H1 (cell line): ENCODE results near the gene EPHA6.

Experiments used
- ASH2L ChIP-seq: fragments of 200-600, 300-600 bp; sonication (generic); IDR thresholded peaks from one replicate; pipeline ENCODE4 v1.7.1; 2017; ENCODE audit warnings: low read length
- BACH1 ChIP-seq: IDR thresholded peaks from 2 replicates; pipeline ENCODE4 v1.6.1; 2012; ENCODE audit warnings: low read length, improper control_type of control experiment
- CREB1 ChIP-seq: IDR thresholded peaks from 2 replicates; pipeline ENCODE4 v1.6.1; 2012; ENCODE audit warnings: inconsistent platforms
- FOSL1 ChIP-seq: IDR thresholded peaks from 2 replicates; pipeline ENCODE4 v1.6.1; 2011; ENCODE audit warnings: mild to moderate bottlenecking, low read depth, low read length, moderate library complexity; ENCODE audit not compliant: insufficient read depth
- MAFK ChIP-seq: IDR thresholded peaks from 2 replicates; pipeline ENCODE4 v1.6.1; 2012; ENCODE audit warnings: low read depth, mild to moderate bottlenecking, improper control_type of control experiment, low read length
- POLR2A ChIP-seq, 2 experiments: IDR thresholded peaks; 1 replicate in 1 of 2; 2 replicates in 1 of 2; pipeline ENCODE4 v1.6.1; 2011; ENCODE audit warnings: low read depth in 2 of 2, low read length in 2 of 2, mild to moderate bottlenecking in 2 of 2; ENCODE audit errors: control extremely low read depth in 1 of 2
- POLR2AphosphoS5 ChIP-seq: IDR thresholded peaks from 2 replicates; pipeline ENCODE4 v1.6.1; 2011; ENCODE audit warnings: low read depth, low read length
- RXRA ChIP-seq: IDR thresholded peaks from 2 replicates; pipeline ENCODE4 v1.6.1; 2011; ENCODE audit warnings: low read depth, mild to moderate bottlenecking, low read length, moderate library complexity; ENCODE audit not compliant: insufficient read depth
- SP2 ChIP-seq: IDR thresholded peaks from 2 replicates; pipeline ENCODE4 v1.6.1; 2012; ENCODE audit warnings: mild to moderate bottlenecking, low read length, inconsistent platforms
- TAF1 ChIP-seq: IDR thresholded peaks from 2 replicates; pipeline ENCODE4 v1.6.1; 2011; ENCODE audit warnings: mild to moderate bottlenecking, low read depth, low read length
- TCF12 ChIP-seq: IDR thresholded peaks from 2 replicates; pipeline ENCODE4 v1.6.1; 2011; ENCODE audit warnings: low read depth, mild to moderate bottlenecking, low read length
- ZNF274 ChIP-seq: IDR thresholded peaks from 2 replicates; pipeline ENCODE4 v1.7.0; 2012; ENCODE audit warnings: low read length, borderline replicate concordance; ENCODE audit errors: extremely low read depth
- TF ChIP-seq, protein P1 (sequence below), 3 experiments: IDR thresholded peaks; 1 replicate in 2 of 3; 2 replicates in 1 of 3; pipeline versions ENCODE4 v1.5.1 to v1.6.1; 2011; ENCODE audit warnings: low read length in 3 of 3, mild to moderate bottlenecking in 3 of 3, inconsistent platforms in 2 of 3, low read depth in 1 of 3, moderate library complexity in 1 of 3; ENCODE audit not compliant: insufficient read depth in 1 of 3; ENCODE audit errors: control extremely low read depth in 1 of 3
- TF ChIP-seq, protein P2 (sequence below): IDR thresholded peaks from 2 replicates; pipeline ENCODE4 v1.6.1; 2012; ENCODE audit warnings: low read length, inconsistent platforms

DNA sequence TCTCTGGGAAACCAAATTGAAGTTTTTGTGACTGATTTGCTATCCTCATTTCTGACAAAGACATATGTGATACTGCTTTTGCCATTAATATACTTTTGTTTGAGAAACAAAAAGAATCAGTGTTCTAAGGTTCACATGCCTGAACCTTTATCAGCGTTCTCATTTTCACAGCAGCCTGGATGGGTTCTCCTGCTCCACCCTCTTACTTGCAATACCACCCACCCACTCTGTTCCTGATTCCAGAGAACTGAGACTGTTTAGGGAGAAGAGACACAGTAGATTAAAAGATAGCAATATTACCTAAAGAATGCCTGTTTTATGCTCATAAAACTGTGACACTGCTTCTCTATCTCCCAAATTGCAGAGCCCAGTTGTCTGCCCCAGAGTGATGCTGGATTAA, 924.4 kb downstream of the EPHA6 start:
- no peak for TF ChIP-seq RXRA
- TF ChIP-seq, protein P1, sequence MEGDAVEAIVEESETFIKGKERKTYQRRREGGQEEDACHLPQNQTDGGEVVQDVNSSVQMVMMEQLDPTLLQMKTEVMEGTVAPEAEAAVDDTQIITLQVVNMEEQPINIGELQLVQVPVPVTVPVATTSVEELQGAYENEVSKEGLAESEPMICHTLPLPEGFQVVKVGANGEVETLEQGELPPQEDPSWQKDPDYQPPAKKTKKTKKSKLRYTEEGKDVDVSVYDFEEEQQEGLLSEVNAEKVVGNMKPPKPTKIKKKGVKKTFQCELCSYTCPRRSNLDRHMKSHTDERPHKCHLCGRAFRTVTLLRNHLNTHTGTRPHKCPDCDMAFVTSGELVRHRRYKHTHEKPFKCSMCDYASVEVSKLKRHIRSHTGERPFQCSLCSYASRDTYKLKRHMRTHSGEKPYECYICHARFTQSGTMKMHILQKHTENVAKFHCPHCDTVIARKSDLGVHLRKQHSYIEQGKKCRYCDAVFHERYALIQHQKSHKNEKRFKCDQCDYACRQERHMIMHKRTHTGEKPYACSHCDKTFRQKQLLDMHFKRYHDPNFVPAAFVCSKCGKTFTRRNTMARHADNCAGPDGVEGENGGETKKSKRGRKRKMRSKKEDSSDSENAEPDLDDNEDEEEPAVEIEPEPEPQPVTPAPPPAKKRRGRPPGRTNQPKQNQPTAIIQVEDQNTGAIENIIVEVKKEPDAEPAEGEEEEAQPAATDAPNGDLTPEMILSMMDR (IDR thresholded peaks at IDR 0.05; ENCODE audit: control extremely low read depth in 1 of 3, insufficient read depth in 1 of 3, low read depth in 1 of 3, low read length in 3 of 3) = no peak
- TF ChIP-seq POLR2A (IDR thresholded peaks at IDR 0.05; ENCODE audit: control extremely low read depth in 1 of 2, low read depth in 2 of 2, low read length in 2 of 2) = no peak
- TF ChIP-seq POLR2AphosphoS5 = no peak
- no peak for TF ChIP-seq CREB1
- no peak for TF ChIP-seq ZNF274
- no peak for TF ChIP-seq TCF12
- no peak for TF ChIP-seq BACH1
- TF ChIP-seq SP2 = no peak
- TF ChIP-seq MAFK = no peak
- TF ChIP-seq ASH2L = no peak
- no peak for TF ChIP-seq FOSL1
- TF ChIP-seq, protein P2, sequence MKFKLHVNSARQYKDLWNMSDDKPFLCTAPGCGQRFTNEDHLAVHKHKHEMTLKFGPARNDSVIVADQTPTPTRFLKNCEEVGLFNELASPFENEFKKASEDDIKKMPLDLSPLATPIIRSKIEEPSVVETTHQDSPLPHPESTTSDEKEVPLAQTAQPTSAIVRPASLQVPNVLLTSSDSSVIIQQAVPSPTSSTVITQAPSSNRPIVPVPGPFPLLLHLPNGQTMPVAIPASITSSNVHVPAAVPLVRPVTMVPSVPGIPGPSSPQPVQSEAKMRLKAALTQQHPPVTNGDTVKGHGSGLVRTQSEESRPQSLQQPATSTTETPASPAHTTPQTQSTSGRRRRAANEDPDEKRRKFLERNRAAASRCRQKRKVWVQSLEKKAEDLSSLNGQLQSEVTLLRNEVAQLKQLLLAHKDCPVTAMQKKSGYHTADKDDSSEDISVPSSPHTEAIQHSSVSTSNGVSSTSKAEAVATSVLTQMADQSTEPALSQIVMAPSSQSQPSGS = no peak
- TF ChIP-seq TAF1 = no peak
